ENCODE measurements around the gene STIM2.

The STIM2 gene

DNA sequence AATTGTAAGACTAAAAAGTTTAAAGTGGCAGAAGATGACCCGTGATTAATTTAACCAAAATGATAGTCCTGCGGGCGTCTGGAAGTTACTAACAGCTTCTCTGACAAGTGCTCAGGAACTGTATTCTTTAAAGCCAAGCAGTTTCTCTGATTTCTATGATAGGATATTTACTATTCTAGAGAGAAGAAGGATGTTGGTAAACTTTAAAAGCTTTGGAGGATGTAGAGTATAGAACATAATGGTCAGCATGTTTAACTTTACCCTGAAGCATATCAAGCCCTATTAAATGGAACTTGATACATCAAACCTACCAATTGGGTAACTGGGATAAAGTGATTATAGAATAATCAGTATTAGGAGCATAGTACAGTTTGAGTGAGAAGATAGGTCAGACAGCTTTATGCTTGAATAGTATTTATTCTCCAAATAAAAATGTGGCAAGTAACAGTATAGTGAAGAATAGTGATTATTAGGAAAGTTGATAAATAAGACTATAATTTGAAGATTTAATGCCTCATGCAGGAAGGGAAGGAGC, 1.8 kb downstream of the STIM2 start:
- TF ChIP-seq, protein P1, sequence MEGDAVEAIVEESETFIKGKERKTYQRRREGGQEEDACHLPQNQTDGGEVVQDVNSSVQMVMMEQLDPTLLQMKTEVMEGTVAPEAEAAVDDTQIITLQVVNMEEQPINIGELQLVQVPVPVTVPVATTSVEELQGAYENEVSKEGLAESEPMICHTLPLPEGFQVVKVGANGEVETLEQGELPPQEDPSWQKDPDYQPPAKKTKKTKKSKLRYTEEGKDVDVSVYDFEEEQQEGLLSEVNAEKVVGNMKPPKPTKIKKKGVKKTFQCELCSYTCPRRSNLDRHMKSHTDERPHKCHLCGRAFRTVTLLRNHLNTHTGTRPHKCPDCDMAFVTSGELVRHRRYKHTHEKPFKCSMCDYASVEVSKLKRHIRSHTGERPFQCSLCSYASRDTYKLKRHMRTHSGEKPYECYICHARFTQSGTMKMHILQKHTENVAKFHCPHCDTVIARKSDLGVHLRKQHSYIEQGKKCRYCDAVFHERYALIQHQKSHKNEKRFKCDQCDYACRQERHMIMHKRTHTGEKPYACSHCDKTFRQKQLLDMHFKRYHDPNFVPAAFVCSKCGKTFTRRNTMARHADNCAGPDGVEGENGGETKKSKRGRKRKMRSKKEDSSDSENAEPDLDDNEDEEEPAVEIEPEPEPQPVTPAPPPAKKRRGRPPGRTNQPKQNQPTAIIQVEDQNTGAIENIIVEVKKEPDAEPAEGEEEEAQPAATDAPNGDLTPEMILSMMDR (conservative IDR thresholded peaks at IDR 0.05; ENCODE audit: low read depth) = no peak
- CTCF ChIA-PET = interaction anchor here (1.0 kb wide), 1 partner anchor 138 kb away, joined by 3 read pairs; no protein-coding TSS in a partner anchor
- no peak overlapping the region for H3K27ac ChIP-seq

DNA sequence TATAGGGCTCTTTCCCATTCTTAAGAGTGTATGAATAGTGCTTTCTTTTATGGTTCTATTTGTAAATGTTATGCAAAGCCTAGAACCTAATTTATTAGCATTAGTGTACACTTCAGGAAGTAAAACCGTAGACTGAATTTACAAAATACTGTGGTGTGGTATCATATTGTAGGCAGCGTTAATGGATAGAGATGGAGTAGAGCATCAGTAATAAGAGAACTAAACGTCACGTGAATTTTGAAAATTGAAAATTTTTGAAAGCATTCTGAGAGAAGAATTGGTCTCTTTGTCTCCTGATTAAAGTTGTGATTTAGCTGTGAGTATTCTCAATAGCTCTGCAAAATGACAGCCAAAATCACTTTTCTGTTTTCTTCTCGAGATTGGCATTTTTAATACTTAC, 2.9 kb downstream of the STIM2 start:
- no peak for DNase-seq (ENCODE audit: low spot score)
- TF ChIP-seq, protein P1 (conservative IDR thresholded peaks at IDR 0.05; ENCODE audit: low read depth) = no peak
- POLR2A ChIA-PET (ENCODE audit: low non-redundant PET) = no interaction called here

More for the DNA sequence above, 1.8 kb downstream of the STIM2 start:
- POLR2A ChIA-PET (ENCODE audit: low non-redundant PET) = interaction anchor here (0.6 kb wide), 1 partner anchor 25 kb away, joined by 17 read pairs; no protein-coding TSS in a partner anchor
- no peak for DNase-seq (ENCODE audit: low spot score)

DNA sequence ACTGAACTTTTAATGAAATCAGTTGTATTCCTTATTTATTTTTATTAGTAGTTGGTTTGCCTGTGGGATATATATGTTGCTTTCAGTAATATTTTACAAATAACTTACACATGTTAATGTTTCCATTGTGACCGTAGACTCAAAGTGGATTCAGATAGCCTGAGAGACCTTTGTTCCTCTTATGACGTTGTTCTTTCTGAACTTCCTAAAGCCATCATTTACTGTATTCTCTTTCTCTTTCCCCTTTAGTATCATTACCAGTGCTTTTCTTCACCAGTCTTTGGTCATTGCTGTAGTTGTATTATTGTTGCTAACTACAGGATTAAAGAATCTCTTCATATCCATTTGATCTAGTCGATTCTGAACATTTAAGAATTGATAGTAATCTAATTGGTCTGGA, 4.3 kb downstream of the STIM2 start:
- ChIA-PET POLR2A (ENCODE audit: low non-redundant PET) (no interaction called here), CTCF (interaction anchor here (0.6 kb wide), 1 partner anchor 413 kb away, joined by 3 read pairs; no protein-coding TSS in a partner anchor)
- no peak for DNase-seq (ENCODE audit: low spot score)
- no peak overlapping the region for H3K27ac ChIP-seq
- TF ChIP-seq, protein P1 (conservative IDR thresholded peaks at IDR 0.05; ENCODE audit: low read depth) = no peak

More for the DNA sequence above, 2.9 kb downstream of the STIM2 start:
- no peak overlapping the region for H3K27ac ChIP-seq
- CTCF ChIA-PET = no interaction called here

DNA sequence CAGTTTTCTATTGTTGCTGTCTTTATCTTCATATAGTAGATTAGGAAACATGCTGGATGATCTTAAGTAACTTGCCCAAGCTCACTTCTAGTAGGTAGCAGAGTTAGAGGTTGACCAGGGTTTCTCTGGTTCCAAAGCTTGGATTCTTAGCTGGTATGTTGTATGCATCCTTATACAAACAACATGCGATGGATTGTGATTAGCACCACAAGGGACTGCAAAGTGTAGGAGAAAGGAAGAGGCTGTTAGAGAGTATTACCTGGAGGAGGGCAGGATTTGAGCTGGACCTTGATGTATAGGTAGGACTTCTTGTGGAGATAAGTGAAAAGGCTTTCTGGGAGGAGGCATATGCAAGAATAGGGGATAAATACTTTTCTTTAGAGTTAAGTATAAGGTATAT, 5.6 kb downstream of the STIM2 start:
- ChIA-PET POLR2A (ENCODE audit: low non-redundant PET) (no interaction called here), CTCF (no interaction called here)
- no peak for DNase-seq (ENCODE audit: low spot score)
- H3K27ac ChIP-seq = no peak overlapping the region
- TF ChIP-seq, protein P1 (conservative IDR thresholded peaks at IDR 0.05; ENCODE audit: low read depth) = no peak

DNA sequence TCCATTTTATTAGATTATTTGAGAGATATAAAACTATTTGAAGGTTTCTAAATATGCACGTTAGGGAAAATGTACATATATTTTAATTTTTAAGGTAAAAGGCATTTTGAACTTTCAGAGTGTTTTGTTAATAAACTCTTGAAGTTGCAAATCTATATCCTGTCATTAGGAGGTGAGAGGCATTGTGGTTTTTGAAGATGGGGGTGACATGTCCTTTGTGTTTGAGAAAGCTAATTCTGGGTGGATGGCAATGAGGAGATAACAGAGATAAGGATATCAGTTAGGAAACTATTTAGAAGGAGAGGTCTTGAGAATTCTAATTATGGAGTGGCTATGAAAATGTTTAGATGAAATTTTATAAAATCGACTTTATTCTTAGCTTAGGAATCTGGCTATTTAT, 6.1 kb downstream of the STIM2 start:
- TF ChIP-seq, protein P1 (conservative IDR thresholded peaks at IDR 0.05; ENCODE audit: low read depth) = no peak
- CTCF ChIA-PET = no interaction called here
- POLR2A ChIA-PET (ENCODE audit: low non-redundant PET) = no interaction called here
- no peak overlapping the region for H3K27ac ChIP-seq
- no peak for DNase-seq (ENCODE audit: low spot score)

DNA sequence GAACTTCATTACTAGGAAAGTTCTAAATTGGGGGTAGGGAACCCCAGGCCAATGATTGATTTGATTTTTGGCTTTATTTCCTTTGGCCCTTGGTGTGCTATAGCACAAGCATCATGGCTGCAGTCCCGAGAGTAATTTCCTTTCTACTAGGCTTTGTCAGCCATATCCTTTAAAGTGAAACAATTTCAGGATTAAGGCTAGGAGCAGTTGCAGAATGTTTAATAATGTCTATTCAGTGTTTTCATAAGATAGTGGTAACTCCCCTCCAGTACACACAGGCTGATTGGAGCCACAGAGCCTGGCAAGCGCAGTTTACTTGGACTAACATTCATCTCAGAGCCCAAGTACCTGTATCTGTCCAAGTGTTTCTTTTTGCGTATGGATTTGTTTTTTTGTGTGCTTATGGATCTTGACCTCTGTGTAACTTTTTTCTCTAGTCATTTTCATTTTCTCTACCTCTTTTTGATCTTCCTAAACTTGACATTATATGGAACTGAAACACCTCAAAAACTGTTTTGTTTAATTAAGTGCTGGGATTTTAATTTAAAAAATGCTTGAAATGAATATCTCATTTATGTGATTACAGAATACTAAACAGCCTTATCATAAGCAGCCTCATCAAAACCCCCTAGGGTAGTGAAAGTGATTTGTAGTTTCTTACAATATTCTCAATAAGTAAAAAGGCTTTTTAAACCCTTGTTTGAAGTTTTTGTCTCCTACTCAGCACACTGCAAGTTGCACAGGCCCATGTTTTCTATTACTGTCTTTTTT, 7.5 kb downstream of the STIM2 start:
- no peak overlapping the region for H3K27ac ChIP-seq
- no peak for DNase-seq (ENCODE audit: low spot score)
- ChIA-PET POLR2A (ENCODE audit: low non-redundant PET) (no interaction called here), CTCF (no interaction called here)
- TF ChIP-seq, protein P1 (conservative IDR thresholded peaks at IDR 0.05; ENCODE audit: low read depth) = no peak

All from RWPE1 (cell line).